ENCODE data around the gene GYPE. TPM values are rescaled to one million over a fixed set of nuclear protein-coding genes. Genes with fewer than 3 reads are reported as not detected.
"Not testable (repeated sequence)": the region's sequence is repeated elsewhere in the genome, so short reads cannot be mapped to it uniquely, and the experiment has no call there.

Gene GYPE
- total RNA-seq, 1 experiment from 2014 or later, result not detected

- DNase-seq (ENCODE audit: low read depth), result not testable (repeated sequence)
These were observed 34.7 kb downstream of the GYPE start for GRCh38 chr4:143870523-143871268.

- not testable (repeated sequence) for DNase-seq (ENCODE audit: low read depth)
These were observed 35.4 kb downstream of the GYPE start for GRCh38 chr4:143869925-143870324.

- DNase-seq (ENCODE audit: low read depth), result not testable (repeated sequence)
These were observed 42.6 kb downstream of the GYPE start for GRCh38 chr4:143862716-143863115.

- peak; percentile 1 for DNase-seq (ENCODE audit: low read depth)
These were observed 46.9 kb downstream of the GYPE start for GRCh38 chr4:143858456-143858855.

- not testable (repeated sequence) for DNase-seq (ENCODE audit: low read depth)
These were observed 47.7 kb downstream of the GYPE start for GRCh38 chr4:143857391-143858336.

- DNase-seq (ENCODE audit: low read depth), result not testable (repeated sequence)
These were observed 49.3 kb downstream of the GYPE start for GRCh38 chr4:143856017-143856557.

GRCh38 chr4:143854645-143855044 is 50.7 kb downstream of the GYPE start:
- DNase-seq (ENCODE audit: low read depth), result not testable (repeated sequence)

GRCh38 chr4:143849296-143849695 is 56.1 kb downstream of the GYPE start:
- not testable (repeated sequence) for DNase-seq (ENCODE audit: low read depth)

GRCh38 chr4:143843506-143843832 is 61.9 kb downstream of the GYPE start:
- DNase-seq (ENCODE audit: low read depth), result not testable (repeated sequence)

- DNase-seq (ENCODE audit: low read depth), result not testable (repeated sequence)
These were observed 62.5 kb downstream of the GYPE start for GRCh38 chr4:143842624-143843505.

- DNase-seq (ENCODE audit: low read depth), result not testable (repeated sequence)
These were observed 65.9 kb downstream of the GYPE start for GRCh38 chr4:143839413-143839812.

GRCh38 chr4:143834196-143834595 is 71.2 kb downstream of the GYPE start:
- DNase-seq (ENCODE audit: low read depth), result not testable (repeated sequence)

GRCh38 chr4:143833676-143834075 is 71.7 kb downstream of the GYPE start:
- not testable (repeated sequence) for DNase-seq (ENCODE audit: low read depth)

GRCh38 chr4:143830576-143830975 is 74.8 kb downstream of the GYPE start:
- not testable (repeated sequence) for DNase-seq (ENCODE audit: low read depth)

- DNase-seq (ENCODE audit: low read depth), result peak; percentile 33
These were observed 76.1 kb downstream of the GYPE start for GRCh38 chr4:143829239-143829620.

Other genes with a start within 250 kb of the GYPE start
- gene FREM3, start 204.9 kb downstream of the GYPE start, total RNA-seq (2014; rRNA removed; shearing (Covaris generic)), result not detected in 2 replicates
- gene GYPB, start 113.8 kb upstream of the GYPE start, total RNA-seq (2014; rRNA removed; shearing (Covaris generic)), result not detected in 2 replicates
- gene GYPA, start 235.2 kb upstream of the GYPE start, total RNA-seq (2014; rRNA removed; shearing (Covaris generic)), result not detected in 2 replicates